IMR-90 (cell line): ENCODE data around the gene UGT8. TPM values are rescaled to one million over a fixed set of nuclear protein-coding genes. Genes with fewer than 3 reads are reported as not detected.

Source experiments
- ATAC-seq: fragments of 200-7000 bp; cut with Tn5 transposase; 2 replicates; pipeline ENCODE4 v1.9.1; 2020; ENCODE audit warnings: low read depth, mild to moderate bottlenecking, moderate library complexity
- BruUV-seq: library from RNA; stranded (reverse); fragments of 400-500 nt; replicated peaks from 2 replicates; lab custom pipeline; 2021; lab: Mats Ljungman, UMichigan
- CTCF ChIA-PET: fragments of 300-600 bp; formaldehyde crosslinking; extraction: SDS; loops from one replicate; lab custom pipeline; 2021; ENCODE audit warnings: antibody characterized with exemption; lab: Yijun Ruan, JAX
- POLR2A ChIA-PET: fragments of 300-600 bp; sonication (Branson Sonifier 250); formaldehyde crosslinking; loops from one replicate; lab custom pipeline; 2022; ENCODE audit warnings: antibody characterized with exemption; ENCODE audit not compliant: unreplicated experiment; lab: Charles Lee
- DNase-seq: peaks from one replicate; pipeline ENCODE4 v3.0.0; 2013
- H2AFZ ChIP-seq: replicated peaks from 2 replicates; pipeline ENCODE3; 2013; ENCODE audit warnings: low read length, mild to moderate bottlenecking; ENCODE audit not compliant: poor library complexity
- H2AK5ac ChIP-seq: 2 replicates; pipeline ENCODE4 v1.6.1; 2013; ENCODE audit warnings: low read depth, low read length, inconsistent platforms
- H2AK9ac ChIP-seq: replicated peaks from 2 replicates; pipeline ENCODE3; 2013; ENCODE audit warnings: mild to moderate bottlenecking, low read depth, low read length, moderate library complexity; ENCODE audit not compliant: poor library complexity
- H2BK120ac ChIP-seq: 2 replicates; pipeline ENCODE4 v1.6.1; 2013; ENCODE audit warnings: low read depth, low read length, inconsistent platforms
- H2BK15ac ChIP-seq: 3 replicates; pipeline ENCODE4 v1.6.1; 2013; ENCODE audit warnings: low read depth, low read length, inconsistent platforms
- H2BK20ac ChIP-seq: 2 replicates; pipeline ENCODE4 v1.6.1; 2013; ENCODE audit warnings: low read depth, mild to moderate bottlenecking, inconsistent platforms, low read length, moderate library complexity
- H2BK5ac ChIP-seq: 2 replicates; pipeline ENCODE4 v1.6.1; 2013; ENCODE audit warnings: mild to moderate bottlenecking, low read depth, low read length, inconsistent platforms; ENCODE audit not compliant: poor library complexity, severe bottlenecking
- H3K14ac ChIP-seq: replicated peaks from 2 replicates; pipeline ENCODE4 v1.6.1; 2013; ENCODE audit warnings: low read depth, low read length, inconsistent platforms
- H3K18ac ChIP-seq: 2 replicates; pipeline ENCODE4 v1.6.1; 2013; ENCODE audit warnings: low read depth, low read length, control low read depth
- H3K23ac ChIP-seq: 2 replicates; pipeline ENCODE4 v1.6.1; 2013; ENCODE audit warnings: low read depth, low read length, inconsistent platforms
- H3K27ac ChIP-seq: 2 replicates; pipeline ENCODE4 v1.5.1; 2013; ENCODE audit warnings: mild to moderate bottlenecking, control low read depth, low read length; ENCODE audit not compliant: insufficient read depth
- H3K27me3 ChIP-seq: 2 replicates; pipeline ENCODE4 v1.6.1; 2013; ENCODE audit warnings: low read length; ENCODE audit not compliant: control insufficient read depth, insufficient read depth
- H3K36me3 ChIP-seq: 2 replicates; pipeline ENCODE4 v1.6.1; 2013; ENCODE audit warnings: low read length, mixed read lengths; ENCODE audit not compliant: control insufficient read depth, insufficient read depth
- H3K4ac ChIP-seq: 2 replicates; pipeline ENCODE4 v1.6.1; 2013; ENCODE audit warnings: low read depth, low read length, inconsistent platforms
- H3K4me1 ChIP-seq: 2 replicates; pipeline ENCODE4 v1.6.1; 2013; ENCODE audit warnings: low read length, mixed read lengths; ENCODE audit not compliant: control insufficient read depth, insufficient read depth
- H3K4me2 ChIP-seq: 2 replicates; pipeline ENCODE4 v1.6.1; 2013; ENCODE audit warnings: low read depth, mild to moderate bottlenecking, control low read depth, low read length, moderate library complexity
- H3K4me3 ChIP-seq: 2 replicates; pipeline ENCODE4 v1.5.1; 2013; ENCODE audit warnings: low read depth, mild to moderate bottlenecking, control low read depth, low read length, moderate library complexity; ENCODE audit not compliant: insufficient read depth
- H3K56ac ChIP-seq: 2 replicates; pipeline ENCODE4 v1.6.1; 2013; ENCODE audit warnings: low read length, inconsistent platforms; ENCODE audit not compliant: insufficient read depth; ENCODE audit errors: extremely low read depth
- H3K79me1 ChIP-seq, 2 experiments: 2 replicates each; pipeline ENCODE4 v1.6.1; 2013; ENCODE audit warnings: low read length in 2 of 2, inconsistent platforms in 1 of 2, low read depth in 1 of 2
- H3K9ac ChIP-seq: 2 replicates; pipeline ENCODE4 v1.6.1; 2013; ENCODE audit warnings: low read depth, low read length, control low read depth
- H3K9me1 ChIP-seq: 2 replicates; pipeline ENCODE4 v1.6.1; 2013; ENCODE audit warnings: low read length, inconsistent platforms; ENCODE audit not compliant: insufficient read depth
- H3K9me3 ChIP-seq: 2 replicates; pipeline ENCODE4 v1.6.1; 2013; ENCODE audit warnings: low read length; ENCODE audit not compliant: control insufficient read depth, insufficient read depth
- H4K20me1 ChIP-seq: 2 replicates; pipeline ENCODE4 v1.6.1; 2013; ENCODE audit warnings: low read length, inconsistent platforms; ENCODE audit not compliant: insufficient read depth
- H4K5ac ChIP-seq: 2 replicates; pipeline ENCODE4 v1.6.1; 2013; ENCODE audit warnings: mild to moderate bottlenecking, low read depth, low read length, control low read depth
- H4K8ac ChIP-seq, 2 experiments: 2 replicates each; pipeline ENCODE4 v1.6.1; 2013; ENCODE audit warnings: low read depth in 2 of 2, low read length in 2 of 2, control low read depth in 1 of 2, inconsistent platforms in 1 of 2
- H4K91ac ChIP-seq: 2 replicates; pipeline ENCODE4 v1.6.1; 2013; ENCODE audit warnings: low read depth, low read length, inconsistent platforms; ENCODE audit not compliant: insufficient read depth
- BHLHE40 ChIP-seq: fragments of 150-350 bp; IDR thresholded peaks from 2 replicates; pipeline ENCODE4 v1.6.1; 2016; ENCODE audit warnings: mild to moderate bottlenecking, low read depth, low read length
- CEBPB ChIP-seq: IDR thresholded peaks from 2 replicates; pipeline ENCODE4 v1.6.1; 2012; ENCODE audit warnings: low read depth, low read length, improper control_type of control experiment
- CHD1 ChIP-seq: IDR thresholded peaks from 2 replicates; pipeline ENCODE4 v1.6.1; 2012; ENCODE audit warnings: low read depth, low read length, improper control_type of control experiment
- CTCF ChIP-seq: conservative IDR thresholded peaks from 2 replicates; pipeline ENCODE4 v1.5.1; 2012; ENCODE audit warnings: mild to moderate bottlenecking, low read depth, low read length, improper control_type of control experiment
- ELK1 ChIP-seq: fragments of 150-350 bp; IDR thresholded peaks from 2 replicates; pipeline ENCODE4 v1.6.1; 2016; ENCODE audit warnings: low read depth, mild to moderate bottlenecking, low read length, moderate library complexity, borderline replicate concordance
- FOS ChIP-seq: fragments of 150-350 bp; IDR thresholded peaks from 2 replicates; pipeline ENCODE4 v1.6.1; 2016; ENCODE audit warnings: low read depth, low read length
- MAFK ChIP-seq: IDR thresholded peaks from 2 replicates; pipeline ENCODE4 v1.6.1; 2012; ENCODE audit warnings: low read depth, low read length, improper control_type of control experiment
- MAZ ChIP-seq: IDR thresholded peaks from 2 replicates; pipeline ENCODE4 v1.6.1; 2012; ENCODE audit warnings: low read depth, mild to moderate bottlenecking, low read length, improper control_type of control experiment, moderate library complexity, borderline replicate concordance
- MXI1 ChIP-seq: IDR thresholded peaks from 2 replicates; pipeline ENCODE4 v1.6.1; 2012; ENCODE audit warnings: low read depth, mild to moderate bottlenecking, low read length, moderate library complexity, borderline replicate concordance
- NFE2L2 ChIP-seq: fragments of 150-350 bp; IDR thresholded peaks from 2 replicates; pipeline ENCODE4 v1.6.1; 2016; ENCODE audit warnings: low read depth, mild to moderate bottlenecking, low read length
- POLR2A ChIP-seq: IDR thresholded peaks from 2 replicates; pipeline ENCODE4 v1.6.1; 2012; ENCODE audit warnings: mild to moderate bottlenecking, low read depth, low read length
- RAD21 ChIP-seq: IDR thresholded peaks from 2 replicates; pipeline ENCODE4 v1.6.1; 2012; ENCODE audit warnings: low read length, improper control_type of control experiment
- RCOR1 ChIP-seq: IDR thresholded peaks from 2 replicates; pipeline ENCODE4 v1.6.1; 2012; ENCODE audit warnings: mild to moderate bottlenecking, low read length, improper control_type of control experiment; ENCODE audit not compliant: insufficient replicate concordance
- RFX5 ChIP-seq: IDR thresholded peaks from 2 replicates; pipeline ENCODE4 v1.8.0; 2012; ENCODE audit warnings: low read depth, mild to moderate bottlenecking, low read length, moderate library complexity
- SMC3 ChIP-seq: fragments of 150-350 bp; IDR thresholded peaks from 2 replicates; pipeline ENCODE4 v1.6.1; 2016; ENCODE audit warnings: low read depth, mild to moderate bottlenecking, antibody characterized with exemption, low read length, moderate library complexity
- WGBS, 2 experiments: methylation state at CpG; one replicate each; pipeline versions ENCODE4 v1.1.5 to v1.1.7; 2013; ENCODE audit warnings: missing lambda C conversion rate in 2 of 2; ENCODE audit not compliant: insufficient read length in 1 of 2; ENCODE audit errors: extremely low coverage in 2 of 2; 5-methylcytosine and 5-hydroxymethylcytosine counted together
- dilution Hi-C: fragments of 300-500 bp; cut with HindIII; formaldehyde crosslinking; loops from one replicate; pipeline ENCODE4 v1.14.3; 2018; ENCODE audit warnings: low sequenced_read_pairs; ENCODE audit not compliant: unreplicated experiment
- in situ Hi-C: fragments of 300-500 bp; cut with MboI; formaldehyde crosslinking; loops from 3 replicates; pipeline ENCODE4 v1.14.3; 2019; ENCODE audit warnings: low sequenced_read_pairs, inconsistent platforms, mixed read lengths
- intact Hi-C: fragments of 100-400 bp; cut with micrococcal nuclease; formaldehyde crosslinking; loops from 2 replicates; pipeline ENCODE4 v1.10.0; 2022
- polyA plus RNA-seq, 3 experiments: library from polyadenylated mRNA; depleted of rRNA; stranded (reverse); fragments of >200 nt; gene quantifications; 2 replicates each; pipeline ENCODE4 v1.2.3, GENCODE V29; 2012; ENCODE audit warnings: low replicate concordance in 1 of 3
- total RNA-seq: library from RNA; depleted of rRNA; stranded (reverse); fragments of >200 nt; gene quantifications from 2 replicates; pipeline ENCODE4 v1.2.3, GENCODE V29; 2012
- TF ChIP-seq, protein P1 (sequence below): fragments of 150-350 bp; IDR thresholded peaks from 2 replicates; pipeline ENCODE4 v1.6.1; 2017; ENCODE audit warnings: mild to moderate bottlenecking, antibody characterized with exemption, low read length, low read depth

The UGT8 gene
- total and polyA plus RNA-seq, 2 of the 4 experiments (the other 2 are of a cell fraction): not detected

GRCh38 chr4:114663083-114663482 lies 64.5 kb downstream of the UGT8 start:
- Histone ChIP-seq H3K9me1 (no peaks in the 10 kb centered on the region), H3K56ac (no peak overlapping the region), H3K4me2 (no peak overlapping the region), H3K9ac (no peak overlapping the region), H2BK15ac (no peak overlapping the region), H3K4ac (no peak overlapping the region), H4K20me1 (no peaks in the 10 kb centered on the region), H3K9me3 (no peaks in the 10 kb centered on the region), H3K27ac (no peak overlapping the region), H3K36me3 (no peaks in the 10 kb centered on the region), H2AK5ac (no peak overlapping the region), H3K14ac (no peak overlapping the region), H3K79me1 (no peaks in the 10 kb centered on the region), H2BK120ac (no peak overlapping the region), H4K91ac (no peak overlapping the region), H3K27me3 (no peaks in the 10 kb centered on the region), H3K18ac (no peak overlapping the region), H4K8ac (no peak overlapping the region), H2AFZ (no peak overlapping the region), H2AK9ac (no peak overlapping the region), H2BK5ac (no peak overlapping the region), H2BK20ac (no peak overlapping the region), H3K4me1 (no peaks in the 10 kb centered on the region), H3K4me3 (no peak overlapping the region), H4K5ac (no peak overlapping the region), H3K23ac (no peak overlapping the region)
- intact Hi-C loops: no loop called here
- no peak for ATAC-seq
- ChIA-PET CTCF (no interaction called here), POLR2A (no interaction called here)
- dilution Hi-C loops: no loop called here
- no peak for TF ChIP-seq MAZ
- no peak for TF ChIP-seq CEBPB
- no peak for TF ChIP-seq SMC3
- no peak for TF ChIP-seq CTCF
- TF ChIP-seq, protein P1, sequence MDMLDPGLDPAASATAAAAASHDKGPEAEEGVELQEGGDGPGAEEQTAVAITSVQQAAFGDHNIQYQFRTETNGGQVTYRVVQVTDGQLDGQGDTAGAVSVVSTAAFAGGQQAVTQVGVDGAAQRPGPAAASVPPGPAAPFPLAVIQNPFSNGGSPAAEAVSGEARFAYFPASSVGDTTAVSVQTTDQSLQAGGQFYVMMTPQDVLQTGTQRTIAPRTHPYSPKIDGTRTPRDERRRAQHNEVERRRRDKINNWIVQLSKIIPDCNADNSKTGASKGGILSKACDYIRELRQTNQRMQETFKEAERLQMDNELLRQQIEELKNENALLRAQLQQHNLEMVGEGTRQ: no peak
- TF ChIP-seq POLR2A: no peak
- no peak for TF ChIP-seq CHD1
- TF ChIP-seq RAD21: no peak
- no peak for TF ChIP-seq NFE2L2
- no peak for TF ChIP-seq ELK1
- TF ChIP-seq FOS: no peak
- no peak for TF ChIP-seq BHLHE40
- no peak for TF ChIP-seq RFX5
- no peak for TF ChIP-seq MAFK
- no peak for TF ChIP-seq RCOR1
- TF ChIP-seq MXI1: no peak
- 52% methylated on average over 3 of the region's 5 CpGs; no CpG with 5 or more reads in 1 of the 2 experiments for WGBS, 2 experiments
- in situ Hi-C loops: no loop called here
- no peak for DNase-seq
- BruUV-seq: no TSS peak
